ENCODE results near the gene OLFML2B.
"Not testable (repeated sequence)": the region's sequence is repeated elsewhere in the genome, so short reads cannot be mapped to it uniquely, and the experiment has no call there.

OLFML2B gene

DNA sequence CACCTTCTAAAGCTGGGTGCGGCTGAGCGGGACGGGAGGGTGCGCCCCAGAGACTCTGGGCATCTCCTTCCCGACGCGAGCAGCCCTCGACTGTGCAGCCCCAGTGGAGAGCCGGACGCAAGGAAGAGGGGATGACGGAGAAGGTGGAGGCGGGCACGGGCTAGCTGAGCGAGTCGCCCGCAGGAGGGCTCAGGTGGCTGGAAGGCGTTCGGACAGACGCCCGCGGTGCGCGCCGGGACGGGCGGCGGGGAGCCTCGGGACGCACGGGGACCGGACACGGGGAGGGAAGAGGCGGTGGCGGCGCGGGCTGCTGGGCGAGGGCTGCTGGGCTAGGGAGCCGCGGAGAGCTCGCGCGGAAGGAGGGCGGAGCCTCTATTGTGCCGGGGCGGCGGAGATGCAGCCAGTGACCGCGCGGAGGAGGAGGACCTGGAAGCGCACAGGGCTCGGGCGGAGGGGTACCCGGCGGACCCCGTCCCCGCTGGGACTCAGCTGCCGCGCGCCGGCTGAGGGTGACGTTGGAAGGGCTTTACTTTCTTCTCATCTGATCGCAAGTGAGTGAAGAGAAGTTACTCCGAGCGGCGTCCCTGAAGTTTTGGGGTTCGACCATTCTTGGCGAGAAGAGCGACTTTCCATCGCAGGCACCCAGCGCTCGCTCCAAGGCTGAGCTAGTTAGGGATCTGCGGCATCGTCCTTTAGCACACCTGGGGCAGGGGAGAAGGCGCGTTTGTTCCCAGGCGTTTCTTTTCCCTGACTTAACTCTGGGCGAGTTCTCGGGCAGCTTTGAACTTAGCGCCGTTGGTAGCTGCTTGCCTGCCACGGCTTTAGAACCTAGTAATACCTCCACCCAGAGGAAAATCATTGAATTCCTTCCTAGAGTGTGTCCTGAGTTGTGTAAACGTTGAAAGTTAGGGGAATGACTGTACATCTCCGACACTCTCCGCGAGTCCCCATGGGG, at the start of gene OLFML2B:
Gene OLFML2B, minus strand, starts transcription at position 323 of the 955 bp plus-strand sequence. CDS start 439 bp downstream, outside the sequence.
- peak; percentile 37 for DNase-seq

DNA sequence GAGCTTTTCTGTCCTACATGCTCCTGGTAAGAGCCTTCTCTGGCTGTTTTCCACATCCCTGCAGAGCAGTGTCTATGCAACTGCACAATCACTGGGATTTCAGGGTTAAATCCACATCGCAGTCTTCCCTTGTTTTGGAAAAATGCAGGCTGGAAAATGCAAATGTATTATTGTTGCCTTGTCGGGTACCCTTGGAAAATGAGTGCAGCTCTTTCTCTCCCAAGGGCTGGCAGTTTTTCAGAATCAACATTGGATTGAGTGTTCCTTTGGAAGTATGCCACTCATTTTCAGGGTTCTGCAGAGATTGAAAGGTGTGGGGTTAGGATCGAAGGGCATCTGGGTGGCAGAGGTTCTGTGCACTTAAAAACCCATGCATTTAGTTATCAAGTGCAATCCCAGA, 49.1 kb upstream of the OLFML2B start:
- peak; percentile 12 for DNase-seq

DNA sequence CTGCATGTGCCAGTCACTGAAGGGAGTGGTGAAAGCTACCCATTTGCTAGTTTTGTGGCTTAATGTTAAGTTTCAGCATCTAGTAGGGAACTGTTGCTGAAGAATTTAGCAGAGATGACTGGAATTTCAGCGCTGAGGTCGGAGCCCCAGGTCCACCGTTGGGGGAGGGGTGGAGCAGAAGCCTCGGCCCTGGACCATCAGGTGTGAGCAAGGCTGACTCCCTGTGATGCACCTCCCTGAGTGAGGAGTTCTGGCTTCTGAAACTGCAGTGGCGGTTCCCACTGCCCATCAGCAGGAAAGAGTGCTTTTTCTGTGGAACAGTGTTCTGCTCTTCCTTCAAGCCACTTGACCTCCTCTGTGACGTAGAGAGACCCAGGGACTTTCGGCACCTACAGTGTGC, 47.2 kb upstream of the OLFML2B start:
- no peak for DNase-seq

DNA sequence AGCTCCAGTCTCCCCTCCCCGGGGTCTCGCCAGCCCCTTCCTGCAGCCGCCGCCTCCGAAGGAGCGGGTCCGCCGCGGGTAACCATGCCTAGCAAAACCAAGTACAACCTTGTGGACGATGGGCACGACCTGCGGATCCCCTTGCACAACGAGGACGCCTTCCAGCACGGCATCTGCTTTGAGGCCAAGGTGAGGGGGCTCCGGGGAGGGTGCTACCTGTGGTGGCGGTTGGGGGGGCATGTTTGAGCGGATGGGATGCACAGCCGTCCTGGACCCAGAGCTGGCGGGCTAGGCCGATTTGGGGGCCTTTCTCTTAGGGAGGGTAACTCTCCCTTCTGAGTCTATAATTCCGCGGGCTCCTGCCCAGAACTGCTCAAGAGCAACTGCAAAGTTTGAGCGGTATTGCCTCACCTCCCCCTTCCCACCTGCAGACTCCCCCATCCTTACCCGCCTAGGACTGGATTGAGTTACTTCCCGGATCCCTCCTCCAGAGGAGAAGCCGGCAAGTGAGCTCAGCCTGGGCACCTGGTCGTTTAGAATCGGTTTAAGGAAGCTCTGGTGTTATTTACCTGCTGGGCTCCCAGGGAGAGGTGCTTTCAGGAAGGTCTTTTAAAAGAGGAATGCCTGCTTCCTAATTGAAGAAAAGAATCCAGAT, 46.6 kb upstream of the OLFML2B start:
- DNase-seq: no peak

DNA sequence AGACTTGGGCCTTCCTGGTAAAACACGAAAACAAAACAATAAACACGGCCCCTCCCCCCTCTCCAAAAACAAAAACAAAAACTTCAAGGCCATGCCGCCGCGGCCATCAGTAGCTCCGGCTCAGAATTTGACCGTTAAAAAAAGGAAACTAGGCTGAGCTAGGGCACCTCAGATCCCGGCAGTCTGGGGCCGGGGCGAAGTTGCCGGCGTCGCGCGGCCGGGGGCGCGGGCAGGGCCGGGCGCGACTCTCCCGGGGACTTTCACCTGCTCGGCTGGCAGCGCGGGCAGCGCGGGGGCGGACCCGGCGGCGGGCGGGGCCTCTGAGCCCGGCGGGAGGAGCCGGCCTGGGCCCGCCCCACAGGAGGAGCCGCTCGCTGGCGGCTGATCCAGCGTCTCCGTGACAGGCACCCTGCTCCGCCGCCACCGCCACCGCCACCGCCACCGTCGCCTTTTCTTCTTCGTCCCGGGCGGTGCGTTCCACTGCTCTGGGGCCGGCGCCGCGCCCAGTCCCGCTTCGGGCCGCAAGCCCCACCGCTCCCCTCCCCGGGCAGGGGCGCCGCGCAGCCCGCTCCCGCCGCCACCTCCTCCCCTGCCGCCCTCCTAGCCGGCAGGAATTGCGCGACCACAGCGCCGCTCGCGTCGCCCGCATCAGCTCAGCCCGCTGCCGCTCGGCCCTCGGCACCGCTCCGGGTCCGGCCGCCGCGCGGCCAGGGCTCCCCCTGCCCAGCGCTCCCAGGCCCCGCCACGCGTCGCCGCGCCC, 45.8 kb upstream of the OLFML2B start, which contains the start of gene NOS1AP:
Gene NOS1AP, plus strand, starts transcription at position 358 of the 760 bp plus-strand sequence. CDS start 487 bp downstream, outside the sequence.
- peak; percentile 82 for DNase-seq

DNA sequence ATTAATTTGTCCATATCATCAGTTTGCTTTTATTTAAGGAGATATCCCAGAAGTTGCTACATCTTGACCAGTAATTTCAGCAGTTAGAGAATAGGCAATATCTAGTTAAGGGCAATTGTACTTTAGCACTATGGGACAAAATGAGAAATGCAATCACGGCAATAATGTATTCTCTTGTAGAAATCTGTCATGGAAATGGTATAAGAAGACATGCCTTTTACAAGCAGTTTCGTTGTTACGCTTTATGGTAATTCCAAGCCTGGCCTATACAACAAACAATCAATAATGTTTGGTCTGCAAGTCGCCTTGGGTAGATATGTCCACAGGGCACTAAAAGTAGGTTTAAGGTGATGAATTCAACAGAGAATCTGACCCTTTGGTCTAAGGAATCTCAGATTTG, 44.6 kb upstream of the OLFML2B start:
- DNase-seq: no peak

DNA sequence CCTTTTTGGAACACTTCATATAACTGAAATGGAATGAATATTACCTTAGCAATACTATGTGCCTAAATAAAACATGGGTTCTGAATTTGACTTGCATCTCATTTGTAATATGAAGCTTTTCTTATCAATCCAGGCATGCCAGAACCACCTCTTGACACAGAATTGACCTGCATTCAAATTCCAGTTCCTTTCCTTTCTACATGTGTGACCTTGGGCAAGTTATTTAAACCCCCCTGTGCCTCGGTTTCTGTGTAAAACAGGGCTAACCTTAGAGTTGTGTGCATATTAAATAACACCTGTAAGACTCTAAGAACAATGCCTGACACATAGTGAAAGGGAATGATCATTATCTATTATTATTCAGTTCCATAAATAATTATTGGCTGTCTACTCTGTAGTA, 43.8 kb upstream of the OLFML2B start:
- no peak for DNase-seq

DNA sequence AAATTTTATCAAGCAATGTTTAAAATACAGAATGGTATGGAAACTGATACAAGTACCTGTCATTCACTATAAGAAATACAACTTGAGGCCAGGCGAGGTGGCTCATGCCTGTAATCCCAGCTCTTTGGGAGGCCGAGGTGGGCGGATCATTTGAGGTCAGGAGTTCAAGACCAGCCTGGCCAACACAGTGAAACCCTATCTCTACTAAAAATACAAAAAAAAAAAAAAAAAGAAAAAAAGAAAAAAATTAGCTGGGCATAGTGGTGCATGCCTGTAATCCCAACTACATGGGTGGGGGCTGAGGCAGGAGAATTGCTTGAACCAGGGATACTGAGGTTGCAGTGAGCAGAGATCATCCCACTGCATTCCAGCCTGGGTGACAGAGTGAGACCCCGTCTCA, 43.2 kb upstream of the OLFML2B start:
- DNase-seq: not testable (repeated sequence)

DNA sequence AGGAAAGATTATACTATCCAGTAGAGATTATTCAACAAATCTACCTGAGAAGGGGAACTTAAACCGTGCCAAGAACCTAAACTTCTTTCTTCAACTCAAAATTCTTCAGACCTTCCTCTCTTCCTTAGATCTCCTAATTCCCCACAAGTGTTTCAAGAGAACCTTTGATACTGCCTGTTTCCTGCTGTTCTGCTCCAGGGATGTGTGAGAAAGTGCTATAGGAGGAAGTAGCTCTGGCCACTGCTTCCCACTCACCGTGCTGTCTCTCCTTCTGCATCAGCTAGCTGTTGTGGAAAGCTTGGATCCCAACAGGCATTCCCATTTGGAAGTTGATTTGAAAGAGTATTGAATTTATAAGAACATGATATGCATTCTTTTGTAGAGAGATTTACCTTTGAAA, 41.3 kb upstream of the OLFML2B start:
- DNase-seq: no peak

DNA sequence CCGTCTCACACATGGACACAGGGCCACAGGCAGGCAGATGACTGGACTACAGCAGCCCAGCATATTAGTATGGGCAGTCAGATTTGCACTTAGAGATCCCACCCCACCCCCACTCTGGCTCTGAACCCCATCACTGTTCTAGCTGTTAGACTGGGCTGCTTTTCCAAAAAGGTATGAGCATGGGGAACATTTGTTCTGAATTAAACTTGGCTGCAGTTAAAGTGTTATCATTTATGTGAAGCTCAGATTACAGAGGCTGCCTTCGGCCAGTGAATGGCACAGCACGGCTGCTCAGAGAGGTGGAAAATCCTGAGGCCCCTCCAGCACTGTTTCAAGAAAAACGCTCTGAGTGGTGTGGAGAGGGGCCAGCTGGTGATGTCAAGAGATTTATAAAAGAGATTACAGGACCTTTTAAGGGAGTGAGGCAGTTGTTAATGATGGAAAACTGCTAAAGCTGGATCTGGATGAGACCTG, 38.9 kb upstream of the OLFML2B start:
- no peak for DNase-seq

DNA sequence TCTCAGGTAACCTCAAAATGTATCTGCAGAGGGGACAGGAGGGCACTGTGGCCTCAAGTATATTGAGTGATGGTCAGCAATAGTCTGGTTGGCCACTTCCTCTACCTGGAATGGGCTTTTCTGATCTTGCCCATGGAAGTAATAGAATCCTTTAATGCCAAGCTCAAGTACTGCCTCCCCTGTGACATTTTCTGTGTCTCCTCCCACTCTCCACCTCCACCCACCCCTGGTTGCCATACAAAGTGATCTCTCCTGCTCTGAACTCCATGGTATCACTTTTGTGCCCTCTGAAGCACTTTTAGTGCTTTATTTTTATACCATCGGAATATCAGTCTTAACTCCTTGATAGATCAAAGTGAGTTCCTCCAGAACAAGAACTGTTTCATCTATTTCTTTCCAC, 36.6 kb upstream of the OLFML2B start:
- no peak for DNase-seq

DNA sequence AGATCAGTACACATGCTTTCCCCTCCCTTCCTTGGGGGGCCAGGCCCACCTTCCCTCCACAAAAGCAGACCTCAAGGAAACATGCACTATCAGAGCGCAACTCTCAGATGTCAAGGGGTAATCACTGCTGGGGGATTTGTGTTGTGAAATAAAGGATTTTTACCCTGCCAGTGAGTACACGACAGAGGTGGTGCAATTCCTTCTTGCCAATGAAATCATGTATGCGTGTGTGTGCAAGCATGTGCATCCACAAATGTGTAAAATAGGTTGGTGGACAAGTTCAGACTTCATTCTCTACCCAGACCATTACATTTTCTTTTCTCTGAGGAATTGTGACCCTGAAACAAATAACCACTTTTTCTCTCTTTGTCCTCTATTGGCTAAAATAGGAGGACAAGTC, 36.1 kb upstream of the OLFML2B start:
- DNase-seq: no peak

DNA sequence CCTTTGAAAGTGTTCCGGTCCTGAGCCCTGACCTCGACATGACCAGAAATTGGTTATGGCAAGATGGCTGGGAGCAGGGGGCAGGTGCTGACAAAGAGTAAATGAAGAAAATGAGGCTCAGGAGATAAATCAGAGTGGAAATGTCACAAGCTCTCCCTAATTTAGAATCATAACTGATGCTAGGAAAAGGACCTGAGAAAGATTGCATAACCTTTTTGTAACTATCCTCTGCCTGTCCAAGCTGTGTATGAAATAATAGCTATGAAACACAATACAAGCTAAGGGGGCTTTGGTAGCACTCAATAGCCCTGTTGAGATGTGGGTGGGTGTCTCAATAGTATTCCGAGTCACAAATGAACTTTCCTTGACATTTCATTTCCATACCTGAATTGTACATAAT, 32.9 kb upstream of the OLFML2B start:
- no peak for DNase-seq

DNA sequence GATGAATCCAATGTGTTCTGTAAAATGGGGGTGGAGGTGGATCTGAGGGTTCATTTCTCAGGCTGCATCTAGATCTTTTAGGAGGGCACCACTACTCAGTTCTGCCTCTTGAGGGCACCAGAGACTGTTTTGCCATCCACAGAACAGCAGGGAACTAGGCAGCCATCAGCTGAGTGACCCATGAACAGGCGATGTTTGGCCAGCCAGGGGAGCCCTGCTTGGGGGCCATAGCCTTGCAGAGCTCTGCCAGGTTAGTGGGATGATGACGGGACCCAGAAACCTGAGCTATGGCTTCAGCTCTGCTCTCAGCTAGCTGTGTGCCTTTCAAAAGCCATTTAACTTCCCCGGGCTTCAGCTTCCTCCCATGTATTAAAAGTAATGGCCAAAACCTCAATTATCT, 32.4 kb upstream of the OLFML2B start:
- DNase-seq: peak; percentile 80

DNA sequence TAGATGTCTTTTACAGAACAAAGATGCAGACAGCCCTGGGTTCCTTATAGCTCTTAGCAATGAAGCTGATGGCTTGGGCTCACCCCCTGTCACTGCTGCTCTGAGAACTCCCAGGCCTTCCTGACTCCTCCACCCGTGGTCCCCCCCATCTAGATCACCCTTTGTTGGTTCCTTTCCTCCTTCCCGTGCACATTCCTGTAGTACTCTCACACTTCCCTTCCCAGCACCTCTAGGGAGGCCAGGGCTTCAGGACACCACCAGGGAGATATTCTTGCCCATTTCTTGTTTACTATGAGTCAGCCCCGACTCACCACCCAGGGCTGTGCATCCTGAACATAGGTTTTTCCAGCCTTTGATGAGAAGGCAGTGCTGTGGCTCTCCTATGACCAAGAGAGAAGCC, 31.4 kb upstream of the OLFML2B start:
- DNase-seq: no peak

DNA sequence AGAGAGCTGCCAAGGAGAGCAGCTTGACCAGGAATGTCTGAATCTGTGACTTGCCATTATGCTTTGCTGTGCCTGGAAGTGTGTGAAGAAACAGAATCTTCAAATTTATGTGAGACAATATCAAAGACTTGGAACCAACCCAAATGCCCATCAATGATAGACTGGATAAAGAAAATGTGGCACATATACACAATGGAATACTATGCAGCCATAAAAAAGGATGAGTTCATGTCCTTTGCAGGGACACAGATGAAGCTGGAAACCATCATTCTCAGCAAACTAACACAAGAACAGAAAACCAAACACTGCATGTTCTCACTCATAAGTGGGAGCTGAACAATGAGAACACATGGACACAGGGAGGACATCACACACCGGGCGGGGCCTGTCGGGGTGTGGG, 30.3 kb upstream of the OLFML2B start:
- DNase-seq: not testable (repeated sequence)

DNA sequence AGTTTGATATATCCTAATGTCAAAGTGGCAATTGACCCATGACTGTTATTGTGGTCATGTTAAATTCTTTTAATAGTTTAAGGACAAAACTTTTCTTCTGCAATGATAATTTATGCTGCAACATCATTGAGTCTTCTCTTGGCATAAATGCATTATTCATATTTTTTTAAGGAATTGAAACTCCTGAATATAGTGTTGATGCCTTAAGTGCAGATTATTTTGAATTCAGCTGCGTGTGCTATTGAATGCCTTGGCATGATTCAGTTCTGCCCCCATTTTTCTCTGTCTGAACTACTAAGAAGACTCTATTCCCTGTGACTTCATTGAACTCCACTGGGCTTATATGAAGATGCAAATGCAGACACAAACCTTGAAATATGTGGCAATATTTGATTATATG, 23.3 kb upstream of the OLFML2B start:
- DNase-seq: no peak

DNA sequence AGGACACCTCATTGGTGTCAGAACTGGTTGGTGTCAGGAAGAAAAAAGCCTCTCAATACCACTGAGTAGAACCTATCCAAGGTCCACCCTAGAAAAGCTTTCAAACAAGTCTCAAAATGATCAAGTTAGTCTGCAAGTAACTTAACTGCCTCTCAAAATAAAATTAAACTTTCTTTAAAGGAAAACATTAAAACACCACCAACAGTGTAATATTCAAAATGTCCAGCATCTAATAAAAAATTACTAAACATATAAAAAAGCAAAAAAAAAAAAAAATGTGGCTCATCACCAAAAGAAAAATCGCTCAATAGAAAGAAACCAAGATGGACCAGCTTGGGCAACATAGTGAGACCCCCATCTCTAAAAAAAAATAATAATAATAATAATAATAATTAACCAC, 18.7 kb upstream of the OLFML2B start:
- no peak for DNase-seq

DNA sequence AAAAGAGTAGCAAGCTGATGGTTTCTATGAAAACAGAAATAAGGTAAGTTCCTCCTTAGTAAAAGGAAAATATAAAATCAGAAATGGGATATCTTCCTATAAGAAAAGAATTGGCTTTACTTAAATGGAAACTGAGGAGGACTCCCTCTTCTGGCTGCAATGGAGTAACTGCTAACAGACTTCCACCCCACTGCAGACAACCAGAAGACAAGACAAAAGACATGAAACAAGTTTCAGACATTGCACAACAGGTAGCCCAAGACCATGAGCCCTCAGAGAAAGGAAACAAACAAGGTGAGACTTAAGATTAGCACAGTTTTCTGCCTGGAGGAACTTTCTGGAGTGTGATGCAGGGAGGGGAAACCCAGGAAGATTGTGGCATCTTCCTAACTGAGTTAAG, 17.0 kb upstream of the OLFML2B start:
- no peak for DNase-seq

DNA sequence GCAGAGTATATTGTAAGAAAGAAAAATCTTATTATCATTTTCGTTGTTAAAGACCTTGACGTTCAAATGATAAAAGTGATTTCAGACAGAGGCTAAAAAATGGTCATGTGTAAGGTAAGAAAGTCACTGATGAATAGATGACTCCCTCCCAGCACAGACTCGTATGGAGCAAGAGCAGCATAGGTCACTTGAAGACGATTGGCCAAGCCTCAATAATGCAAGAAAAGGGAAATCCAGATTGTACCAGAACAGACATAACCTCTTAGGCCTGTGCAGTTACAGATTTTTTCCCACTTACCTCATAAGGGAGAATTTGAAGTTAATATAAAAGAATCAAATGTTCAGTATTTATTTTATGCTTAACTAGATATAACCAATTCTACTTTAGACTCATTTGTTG, 16.3 kb upstream of the OLFML2B start:
- no peak for DNase-seq

DNA sequence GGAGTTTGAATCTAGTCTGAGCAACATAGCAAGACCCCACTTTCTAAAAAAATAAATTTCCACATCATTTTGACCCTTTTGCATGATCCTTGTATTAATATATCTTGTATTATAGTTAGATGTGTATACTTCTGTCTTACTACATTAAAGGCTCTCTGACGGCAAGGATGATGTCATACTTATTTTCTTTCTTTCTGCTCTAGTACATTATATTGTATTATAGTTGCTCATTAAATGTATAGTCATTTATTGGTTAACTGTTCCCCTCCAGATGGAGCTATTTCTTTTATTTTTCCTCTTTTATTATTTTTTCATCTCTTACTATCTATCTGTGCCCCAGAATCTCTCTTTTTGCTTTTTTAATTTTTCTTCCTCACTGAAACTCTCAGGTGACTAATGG, 15.0 kb upstream of the OLFML2B start:
- DNase-seq: no peak

DNA sequence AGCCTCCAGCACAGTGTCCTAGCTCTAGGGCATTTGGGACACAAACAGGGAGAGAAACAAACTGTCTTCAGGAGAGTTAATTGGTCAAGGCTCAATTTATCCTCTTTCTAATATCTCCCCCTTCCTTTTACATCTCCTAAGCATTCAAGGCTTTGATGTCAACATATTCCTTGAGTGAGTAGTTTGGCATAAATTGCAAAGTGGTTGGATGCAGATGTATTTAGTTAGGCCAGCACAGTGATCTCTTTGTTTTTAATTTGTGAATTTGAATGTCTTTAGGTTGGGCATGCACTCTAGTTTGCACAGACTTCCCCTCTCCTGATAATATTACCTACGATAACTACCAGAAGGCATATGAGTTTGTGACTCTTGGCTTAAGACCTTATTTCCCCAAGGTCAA, 12.5 kb upstream of the OLFML2B start:
- no peak for DNase-seq

DNA sequence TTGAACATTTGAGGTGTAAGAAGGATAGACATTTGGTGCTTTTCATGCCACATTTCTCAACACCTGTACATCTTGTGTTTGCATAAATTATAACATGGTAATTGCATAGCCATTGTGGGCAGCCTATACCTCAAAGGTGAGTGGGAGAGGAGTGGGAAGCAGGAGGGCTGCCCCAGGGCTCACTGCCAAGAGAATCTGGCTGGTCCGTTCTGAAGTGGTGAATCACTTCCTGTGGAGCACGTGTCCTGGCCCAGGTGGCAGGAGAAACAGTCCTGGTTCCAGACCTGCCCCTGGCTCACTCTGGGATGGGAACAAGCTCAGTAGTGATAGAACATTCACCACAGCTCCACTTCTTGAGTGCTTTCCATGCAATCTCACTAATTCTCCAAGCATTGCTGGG, 11.6 kb upstream of the OLFML2B start:
- no peak for DNase-seq
